Stimulated activated CD4-positive, alpha-beta T cell treated with anti-CD3 and anti-CD28 coated beads, Interleukin-2, amount 100 ng/mL, for 24 hours (primary cell): Measurements from ENCODE around the gene SLC2A4RG.
A peak's percentile ranks its signal among the peaks of the same experiment; 100 is the strongest.

Source experiments
- DNase-seq, 2 donors: peaks; one replicate each; pipeline ENCODE4 v3.0.0-alpha.2; 2020

The SLC2A4RG gene

DNA sequence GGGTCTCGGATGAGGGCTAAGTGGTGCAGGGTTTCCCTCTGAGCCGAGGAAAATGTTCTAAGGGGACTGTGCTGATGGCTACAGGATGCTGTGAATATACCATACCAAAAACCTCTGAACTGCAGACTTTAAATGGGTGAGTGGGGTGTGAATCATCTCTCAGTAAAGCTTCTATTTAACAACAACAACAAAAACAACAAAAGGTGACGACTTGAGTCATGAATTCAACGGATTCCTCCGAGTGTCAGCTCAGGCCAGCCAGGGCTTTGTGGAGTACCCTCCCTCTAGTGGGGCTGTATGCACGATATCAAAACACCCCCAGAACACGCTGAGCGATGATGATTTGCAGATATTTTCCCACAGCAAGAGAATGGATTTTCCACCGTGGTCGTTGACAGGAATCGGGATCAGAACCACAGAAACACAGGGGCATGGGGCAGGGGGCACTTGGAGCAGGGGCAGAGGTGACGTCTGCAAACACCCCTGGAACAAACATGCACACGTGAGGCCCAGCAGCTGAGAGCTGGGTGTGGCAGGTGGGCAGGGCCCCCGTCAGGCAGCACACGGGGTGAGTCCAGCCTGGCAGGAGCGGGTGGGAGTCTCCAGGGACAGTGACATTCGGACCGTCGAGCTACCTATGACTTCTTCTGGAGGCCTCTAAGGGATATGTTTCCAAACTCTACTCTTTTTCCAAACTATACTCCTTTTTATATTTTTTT, 38.6 kb downstream of the SLC2A4RG start:
- no peak for DNase-seq

DNA sequence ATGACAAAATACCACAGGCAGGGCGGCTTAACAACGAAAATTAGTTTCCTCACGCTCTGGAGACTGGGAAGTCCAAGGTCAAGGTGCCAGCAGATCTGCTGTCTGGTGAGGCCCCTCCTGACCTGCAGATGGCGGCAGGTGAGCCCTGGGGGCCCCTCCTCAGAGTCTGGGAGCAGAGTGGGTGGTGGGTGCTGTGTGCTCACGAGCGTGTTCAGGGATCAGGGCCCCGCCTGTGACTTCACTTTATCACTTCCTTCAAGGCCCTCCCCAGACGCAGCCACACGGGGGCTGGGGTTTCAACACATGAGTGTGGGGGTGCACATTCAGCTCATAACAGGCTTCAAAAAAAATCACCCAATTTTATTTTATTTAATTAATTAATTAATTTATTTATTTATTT, 39.3 kb downstream of the SLC2A4RG start:
- no peak for DNase-seq

DNA sequence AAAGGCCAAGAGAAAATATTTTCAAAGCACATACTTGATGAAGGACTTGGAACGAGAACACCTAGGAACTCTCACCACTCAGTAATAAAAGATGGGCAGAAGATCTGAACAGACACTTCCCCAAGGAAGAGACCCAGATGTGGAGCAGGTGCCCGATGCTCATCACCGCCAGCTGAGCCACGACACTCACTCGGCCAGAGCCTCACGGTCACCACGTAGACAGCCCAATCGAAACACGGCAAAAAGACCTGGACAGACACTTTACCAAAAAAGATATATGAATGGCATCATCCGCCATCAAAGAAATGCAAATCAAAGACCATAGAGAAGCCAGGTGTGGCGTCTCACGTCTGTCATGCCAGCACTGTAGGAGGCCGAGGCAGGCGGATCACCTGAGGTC, 41.6 kb downstream of the SLC2A4RG start:
- DNase-seq, result no peak

DNA sequence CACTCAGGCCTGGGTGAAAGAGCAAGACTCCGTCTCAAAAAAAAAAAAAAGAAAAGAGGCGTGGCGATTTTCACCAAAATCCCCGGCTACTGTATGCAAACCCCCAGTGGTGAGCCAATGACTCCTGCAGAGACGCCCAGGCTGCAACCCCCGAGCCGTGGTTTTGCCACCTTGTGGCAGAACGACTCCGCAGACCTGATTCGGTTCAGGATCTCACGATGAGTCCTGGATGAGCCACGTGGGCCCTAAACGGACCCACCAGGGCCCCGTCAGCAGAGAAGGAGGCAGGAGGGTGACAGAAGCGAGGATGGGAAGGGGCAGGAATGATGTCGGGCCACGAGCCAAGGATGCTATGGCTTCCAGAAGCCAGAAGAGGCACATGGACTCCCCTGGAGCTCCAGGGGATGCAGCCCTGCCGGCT, 42.5 kb downstream of the SLC2A4RG start:
- DNase-seq, result peak; percentile 22 to 26

DNA sequence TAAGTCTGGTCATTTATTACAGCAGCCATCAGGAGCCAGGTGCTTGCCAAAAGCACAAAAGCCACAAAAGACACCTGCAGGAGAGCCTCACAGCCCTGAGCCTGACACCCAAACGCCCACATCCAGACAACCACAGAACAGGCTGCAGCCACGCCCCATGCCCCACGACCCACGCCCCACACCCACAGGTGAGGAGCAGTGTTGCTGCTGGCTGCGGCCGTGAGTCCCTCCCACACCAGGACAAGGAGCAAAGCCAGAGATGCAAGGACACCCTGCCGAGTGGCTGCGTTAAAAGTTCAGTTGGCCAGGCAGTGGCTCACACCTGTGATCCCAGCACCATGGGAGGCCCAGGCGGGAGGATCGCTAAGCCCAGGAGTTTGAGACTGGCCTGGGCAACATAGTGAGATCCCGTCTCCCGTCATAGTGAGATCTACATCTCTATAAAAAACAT, 43.0 kb downstream of the SLC2A4RG start:
- DNase-seq, result peak in 1 of 2 donors; percentile 14

DNA sequence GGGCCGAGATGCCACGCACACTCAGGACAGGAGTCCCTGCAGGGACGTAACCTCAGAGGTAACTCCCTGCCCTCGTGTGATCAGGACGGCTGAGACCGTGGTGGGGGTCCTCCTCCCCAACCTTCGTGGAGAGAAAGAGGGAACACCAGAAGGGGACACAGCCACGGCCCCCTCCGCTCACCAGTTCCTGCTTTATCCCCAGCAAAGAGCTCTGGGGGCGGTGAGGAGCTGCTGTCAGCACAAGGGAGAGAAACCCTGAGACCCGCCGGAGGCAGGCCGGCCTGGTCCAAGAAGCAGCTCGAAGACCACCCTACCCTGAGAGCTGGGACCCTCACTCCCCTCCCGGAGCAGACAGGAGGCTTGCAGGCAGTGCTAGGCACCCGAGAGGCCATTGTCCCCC, 44.4 kb downstream of the SLC2A4RG start:
- DNase-seq, result no peak

DNA sequence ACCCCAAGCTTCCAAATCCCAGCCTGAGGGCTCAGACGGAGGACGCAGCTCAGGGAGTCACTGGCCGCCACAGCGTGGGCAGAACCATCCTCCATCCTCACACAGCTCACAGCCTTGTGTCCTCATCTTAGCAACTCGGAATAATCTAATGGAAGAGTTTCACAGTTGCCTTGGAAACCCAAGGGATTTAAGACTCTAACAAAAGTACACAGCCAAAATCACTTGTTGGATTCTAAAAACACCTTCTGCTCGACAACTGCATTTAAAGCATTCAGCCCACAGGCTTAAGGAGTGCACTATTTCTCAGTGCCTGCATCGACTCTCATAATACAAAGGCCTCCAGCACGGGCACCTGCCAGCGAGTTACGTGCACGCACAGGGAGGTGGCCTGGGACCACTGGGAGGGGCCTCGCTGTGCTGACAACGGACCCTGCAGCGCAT, 46.1 kb downstream of the SLC2A4RG start:
- DNase-seq, result no peak

DNA sequence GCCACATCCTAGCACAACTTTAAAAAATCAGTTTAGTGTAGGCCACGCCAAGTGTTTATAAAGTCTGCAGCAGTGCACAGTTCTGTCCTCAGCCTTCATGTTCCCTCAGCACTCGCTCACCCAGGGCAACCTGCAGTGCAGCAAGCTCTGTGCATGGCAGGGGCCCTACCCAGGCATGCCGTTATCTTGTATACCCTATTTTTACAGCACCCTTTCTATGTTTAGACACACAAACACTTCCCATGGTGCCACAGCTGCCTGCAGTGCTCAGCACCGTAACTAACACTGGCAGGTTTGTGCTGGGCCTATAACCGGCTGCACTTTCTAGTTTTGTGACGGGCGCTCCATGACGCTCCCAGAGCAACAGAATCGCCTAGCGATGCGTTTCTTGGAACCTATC, 47.7 kb downstream of the SLC2A4RG start:
- no peak for DNase-seq

DNA sequence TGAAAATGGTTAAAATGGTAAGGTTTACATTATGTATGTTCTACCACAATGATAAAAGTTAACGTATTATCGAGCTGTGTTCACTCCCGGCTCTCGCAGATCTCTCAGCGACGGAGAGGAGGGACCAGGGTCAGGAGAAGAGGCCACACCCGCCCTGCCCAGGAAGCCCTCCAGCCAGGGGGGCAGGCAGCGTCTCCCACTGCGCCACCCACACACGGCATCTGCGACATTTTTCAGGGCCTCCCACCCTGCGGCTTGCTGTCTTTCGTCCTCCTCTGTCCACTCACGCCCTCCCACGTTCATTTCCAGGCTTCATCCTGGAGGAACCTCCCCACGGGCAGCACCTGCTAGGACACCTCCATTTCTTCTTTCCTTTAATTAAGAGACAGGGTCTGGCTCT, 48.2 kb downstream of the SLC2A4RG start:
- no peak for DNase-seq

DNA sequence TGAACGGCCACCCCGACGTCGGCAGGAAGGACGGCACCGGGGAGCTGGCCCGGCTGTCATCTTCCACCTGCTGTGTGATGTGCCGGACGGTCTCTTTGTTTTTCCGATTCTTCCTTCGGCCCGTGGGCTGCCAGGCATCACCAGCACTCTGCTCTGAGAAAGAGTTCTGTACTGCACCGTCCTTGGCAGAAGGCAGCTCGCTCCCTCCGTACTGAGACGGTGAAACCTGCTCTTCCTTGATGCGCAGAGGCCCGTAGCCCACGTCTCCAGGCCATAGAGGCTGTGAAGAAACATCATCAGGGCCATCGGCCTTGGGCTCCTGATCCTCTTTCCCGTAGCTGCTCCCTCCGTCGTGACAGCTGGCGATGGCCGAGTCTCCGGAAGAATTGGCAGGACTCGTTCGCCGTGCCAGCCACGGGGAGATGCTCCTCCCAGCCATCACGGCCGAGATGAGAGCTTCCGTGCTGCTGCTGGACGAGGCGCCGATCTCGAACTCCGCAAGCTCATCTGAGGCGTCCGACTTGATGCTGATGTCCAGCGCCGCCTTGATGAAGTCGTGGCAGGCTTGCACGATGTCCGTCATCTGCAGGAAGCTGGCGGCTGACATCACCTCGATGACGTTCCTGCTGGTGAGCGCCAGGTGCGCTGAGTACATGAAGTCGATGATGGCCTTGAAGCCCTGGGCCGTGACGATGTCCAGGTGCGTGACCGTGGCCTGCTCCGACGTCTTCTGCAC, 50.4 kb downstream of the SLC2A4RG start:
- DNase-seq, result no peak

DNA sequence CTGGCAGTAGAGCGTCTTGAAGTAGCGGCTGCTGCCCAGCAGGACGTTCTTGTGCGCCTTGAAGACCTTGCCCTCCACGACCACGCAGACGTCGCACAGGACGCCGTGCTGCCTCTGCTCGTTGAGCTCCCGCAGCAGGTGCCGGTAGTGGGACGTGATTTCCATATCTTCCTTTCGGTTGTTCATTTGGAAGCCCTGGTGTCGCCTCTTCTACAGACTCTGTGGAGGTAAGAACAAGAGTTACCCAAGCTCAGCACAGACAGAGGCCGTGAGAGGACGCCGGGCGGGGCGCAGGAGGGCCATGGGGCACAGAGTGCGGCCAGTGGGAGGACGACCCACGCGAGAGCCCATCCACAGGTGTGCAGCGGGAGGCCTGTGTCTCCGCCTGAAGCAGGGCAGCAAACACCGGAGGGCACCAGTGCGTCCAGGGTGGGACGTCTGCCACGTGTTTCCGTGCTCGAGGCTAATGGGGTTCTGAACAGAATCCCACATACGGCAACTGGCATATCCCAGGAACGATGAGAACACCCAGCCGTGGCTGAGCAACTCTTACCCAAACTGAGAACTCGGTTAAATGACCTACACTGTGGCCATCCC, 51.1 kb downstream of the SLC2A4RG start:
- DNase-seq, result no peak

DNA sequence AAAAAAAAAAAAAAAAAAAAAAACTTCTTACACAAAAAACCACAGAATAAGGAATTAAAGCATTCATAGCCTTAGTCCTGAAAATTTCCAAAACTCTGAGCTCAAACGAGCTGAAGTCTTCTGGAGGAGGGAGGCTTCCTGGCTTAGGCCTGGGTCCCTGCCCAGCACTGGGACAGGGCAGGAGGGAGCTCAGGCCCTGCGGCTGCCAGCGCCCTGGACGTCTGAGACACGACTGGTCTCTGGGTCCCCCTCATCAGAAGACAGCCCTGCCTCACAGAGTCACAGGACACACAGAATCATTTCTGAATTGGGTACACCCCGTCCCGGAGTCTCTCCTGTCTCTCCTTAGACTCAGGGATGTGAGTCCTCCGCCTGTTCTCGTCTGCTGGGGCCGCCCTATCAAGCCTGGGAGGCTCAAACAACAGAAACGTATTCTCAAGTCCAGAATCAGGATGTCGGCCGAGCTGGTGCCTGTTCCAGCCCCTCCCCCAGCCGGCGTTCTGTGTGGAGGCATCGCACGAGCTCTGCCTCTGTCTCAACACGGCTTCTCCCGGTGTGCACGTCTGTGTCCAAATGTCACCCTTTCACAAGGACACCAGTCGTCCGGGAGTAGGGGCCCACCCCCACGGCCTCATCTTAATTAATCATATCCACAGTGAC, 52.1 kb downstream of the SLC2A4RG start:
- DNase-seq, result no peak

DNA sequence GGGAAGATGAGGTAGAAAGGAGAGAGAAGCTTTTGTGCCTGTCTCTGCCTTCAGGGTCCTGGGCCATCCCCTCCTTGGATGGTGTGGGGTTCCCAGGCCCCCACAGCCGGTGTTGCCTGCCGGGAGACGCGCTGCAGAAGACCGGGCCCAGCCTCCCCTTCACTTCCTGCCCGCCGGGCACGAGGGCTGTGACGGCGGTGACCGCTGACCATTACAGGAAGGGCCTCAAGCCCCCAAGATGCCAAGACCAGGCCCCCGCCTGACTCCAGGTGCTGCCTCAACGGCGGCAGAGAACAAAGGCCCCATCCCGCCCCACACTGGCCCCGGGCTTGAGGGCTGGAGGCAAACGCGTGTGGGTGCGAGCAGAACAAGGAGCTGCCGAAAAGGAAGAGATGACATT, 53.3 kb downstream of the SLC2A4RG start:
- no peak for DNase-seq
